ENCODE measurements around the gene ZCCHC24. TPM values are rescaled to one million over a fixed set of nuclear protein-coding genes. Genes with fewer than 3 reads are reported as not detected.

Gene ZCCHC24
- polyA plus RNA-seq, 1 of the 3 experiments (the other 2 are of a cell fraction) = 15.8 TPM

GRCh38 chr10:79349072-79349491 lies 96.3 kb downstream of the ZCCHC24 start:
- Histone ChIP-seq H3K9me2 (no peaks in the 10 kb centered on the region), H3K9ac (peak overlapping the region; percentile 96), H3K36me3 (replicated peaks in 1 of 2; ENCODE audit: control insufficient read depth in 1 of 2, insufficient read depth in 2 of 2, low read length in 1 of 2) (peaks cover 44 to 51% of the 10 kb centered on the region in 2 experiments), H3K4me2 (peak overlapping the region; percentile 99), H2AFZ (ENCODE audit: low read depth) (no peak overlapping the region), H4K20me1 (ENCODE audit: insufficient read depth) (peaks cover 18% of the 10 kb centered on the region; the same call in 1 of the 2 replicates), H3K9me3 (no peaks in the 10 kb centered on the region), H3K27me3 (ENCODE audit: insufficient read depth) (no peaks in the 10 kb centered on the region), H3K4me1 (ENCODE audit: control insufficient read depth in 1 of 2, insufficient read depth in 2 of 2, low read depth in 1 of 2, low read length in 1 of 2) (peaks cover 13 to 42% of the 10 kb centered on the region in 2 experiments; a peak in 3 of 4 replicates), H3K27ac (ENCODE audit: low read depth in 2 of 2, low read length in 1 of 2) (no peak overlapping the region; a peak in 1 of 4 replicates), H3F3A (replicated peaks; ENCODE audit: insufficient read depth) (no peaks in the 10 kb centered on the region), H3K4me3 (ENCODE audit: low read depth in 2 of 2, low read length in 1 of 2) (peak overlapping the region in 1 of 2 experiments; percentile 96; a peak in 2 of 4 replicates), H3K79me2 (ENCODE audit: insufficient read depth) (peaks cover 52% of the 10 kb centered on the region)
- TF ChIP-seq ZBTB33 (IDR thresholded peaks at IDR 0.05; ENCODE audit: borderline replicate concordance, low read depth) (no peak), POLR2AphosphoS5 (IDR thresholded peaks at IDR 0.05; ENCODE audit: low read depth, low read length) (no peak), ELF1 (IDR thresholded peaks at IDR 0.05) (no peak)
- CTCF ChIA-PET = interaction anchor here (0.8 to 2.1 kb wide), 2 partner anchors 15 to 17 kb away, joined by 5 to 8 read pairs; no protein-coding TSS in a partner anchor
- 96% methylated on average over 3 of the region's 6 CpGs for WGBS (ENCODE audit: low lambda C conversion rate)
- POLR2A ChIA-PET = no interaction called here
- DNase-seq = no peak

GRCh38 chr10:79348640-79348988 lies 96.8 kb downstream of the ZCCHC24 start:
- Histone ChIP-seq H4K20me1 (ENCODE audit: insufficient read depth) (peaks cover 18% of the 10 kb centered on the region; the same call in 1 of the 2 replicates), H3K79me2 (ENCODE audit: insufficient read depth) (peaks cover 50% of the 10 kb centered on the region), H3K4me1 (ENCODE audit: control insufficient read depth in 1 of 2, insufficient read depth in 2 of 2, low read depth in 1 of 2, low read length in 1 of 2) (peaks cover 13 to 43% of the 10 kb centered on the region in 2 experiments; a peak in 3 of 4 replicates), H3K9ac (peak overlapping the region; percentile 96), H3K27me3 (ENCODE audit: insufficient read depth) (no peaks in the 10 kb centered on the region), H3K9me3 (no peaks in the 10 kb centered on the region), H3K27ac (ENCODE audit: low read depth in 2 of 2, low read length in 1 of 2) (peak overlapping the region in 1 of 2 experiments; percentile 70; a peak in 2 of 4 replicates), H3K4me3 (ENCODE audit: low read depth in 2 of 2, low read length in 1 of 2) (peak overlapping the region; percentile 95 to 96), H3K4me2 (peak overlapping the region; percentile 99), H3K36me3 (replicated peaks in 1 of 2; ENCODE audit: control insufficient read depth in 1 of 2, insufficient read depth in 2 of 2, low read length in 1 of 2) (peaks cover 41 to 46% of the 10 kb centered on the region in 2 experiments), H3F3A (replicated peaks; ENCODE audit: insufficient read depth) (no peaks in the 10 kb centered on the region), H2AFZ (ENCODE audit: low read depth) (no peak overlapping the region), H3K9me2 (no peaks in the 10 kb centered on the region)
- TF ChIP-seq FOXM1 (IDR thresholded peaks at IDR 0.05; ENCODE audit: low read depth) = no peak
- no peak for TF ChIP-seq NRF1 (IDR thresholded peaks at IDR 0.05; ENCODE audit: low read depth, low read length)
- no peak for TF ChIP-seq RCOR1 (IDR thresholded peaks at IDR 0.05; ENCODE audit: low read length)
- TF ChIP-seq MEF2A (IDR thresholded peaks at IDR 0.05; ENCODE audit: borderline replicate concordance, low read depth) = no peak
- TF ChIP-seq REST (IDR thresholded peaks at IDR 0.05; ENCODE audit: low read depth, low read length) = no peak
- no peak for TF ChIP-seq SMC3 (IDR thresholded peaks at IDR 0.05; ENCODE audit: low read depth, low read length)
- no peak for TF ChIP-seq CTCF (IDR thresholded peaks at IDR 0.05)
- no peak for TF ChIP-seq ELF1 (IDR thresholded peaks at IDR 0.05)
- no peak for TF ChIP-seq EP300 (IDR thresholded peaks at IDR 0.05; ENCODE audit: borderline replicate concordance in 1 of 2, low read depth in 1 of 2, low read length in 1 of 2)
- WGBS (ENCODE audit: low lambda C conversion rate) = 90% methylated on average over 1 of the region's 3 CpGs
- DNase-seq = no peak
- ChIA-PET POLR2A (no interaction called here), CTCF (interaction anchor here (0.8 to 2.1 kb wide), 5 partner anchors 10 to 123 kb away, joined by 3 to 8 read pairs (median 5); no protein-coding TSS in a partner anchor)

All from SK-N-SH (cell line).